ENCODE measurements around the gene HOXB8.

GRCh38 chr17:48647103-48647962, 32.2 kb upstream of the HOXB8 start:
- no peak for TF ChIP-seq POLR2AphosphoS5 (IDR thresholded peaks at IDR 0.05)
- TF ChIP-seq POLR2A (IDR thresholded peaks at IDR 0.05): no peak
